ENCODE measurements around the gene ZKSCAN3.

ZKSCAN3 gene

GRCh38 chr6:28343898-28344677, 5.7 kb upstream of the ZKSCAN3 start:
- WGBS, 2 experiments, result 80 to 86% methylated on average over 1 of the region's 1 CpG
- H3K4me1 ChIP-seq (ENCODE audit: control insufficient read depth, insufficient read depth, low read length), result no peaks in the 10 kb centered on the region
- peaks cover 15% of the 10 kb centered on the region for H3K27me3 ChIP-seq (ENCODE audit: control insufficient read depth, insufficient read depth, low read length, poor library complexity, severe bottlenecking)
- H3K9me3 ChIP-seq (ENCODE audit: control insufficient read depth, low read length), result no peaks in the 10 kb centered on the region
- H3K27ac ChIP-seq (ENCODE audit: insufficient read depth, low read depth, low read length, poor library complexity, severe bottlenecking), result no peak overlapping the region
- no peak overlapping the region for H3K4me3 ChIP-seq (ENCODE audit: insufficient read depth, low read depth, low read length)
- H3K36me3 ChIP-seq (ENCODE audit: control insufficient read depth, insufficient read depth, low read length), result no peaks in the 10 kb centered on the region

- Histone ChIP-seq H3K36me3 (ENCODE audit: control insufficient read depth, insufficient read depth, low read length) (no peaks in the 10 kb centered on the region), H3K9me3 (ENCODE audit: control insufficient read depth, low read length) (no peaks in the 10 kb centered on the region), H3K27ac (ENCODE audit: insufficient read depth, low read depth, low read length, poor library complexity, severe bottlenecking) (no peak overlapping the region), H3K4me3 (ENCODE audit: insufficient read depth, low read depth, low read length) (no peak overlapping the region), H3K27me3 (ENCODE audit: control insufficient read depth, insufficient read depth, low read length, poor library complexity, severe bottlenecking) (peaks cover 15% of the 10 kb centered on the region), H3K4me1 (ENCODE audit: control insufficient read depth, insufficient read depth, low read length) (no peaks in the 10 kb centered on the region)
- WGBS, 2 experiments, result 91% methylated on average over 1 of the region's 1 CpG; no CpG with 5 or more reads in 1 of the 2 experiments
Measured at GRCh38 chr6:28345201-28345600, 4.5 kb upstream of the ZKSCAN3 start.

- Histone ChIP-seq H3K9me3 (ENCODE audit: control insufficient read depth, low read length) (no peaks in the 10 kb centered on the region), H3K27ac (ENCODE audit: insufficient read depth, low read depth, low read length, poor library complexity, severe bottlenecking) (no peak overlapping the region), H3K4me3 (ENCODE audit: insufficient read depth, low read depth, low read length) (no peak overlapping the region), H3K27me3 (ENCODE audit: control insufficient read depth, insufficient read depth, low read length, poor library complexity, severe bottlenecking) (peaks cover 15% of the 10 kb centered on the region), H3K4me1 (ENCODE audit: control insufficient read depth, insufficient read depth, low read length) (peaks cover 4% of the 10 kb centered on the region), H3K36me3 (ENCODE audit: control insufficient read depth, insufficient read depth, low read length) (no peaks in the 10 kb centered on the region)
- WGBS, 2 experiments, result 14 to 15% methylated on average over 1 of the region's 2 CpGs
Measured at GRCh38 chr6:28347119-28347518, 2.6 kb upstream of the ZKSCAN3 start.

- WGBS, 2 experiments, result 1 to 2% methylated on average over 8 of the region's 9 CpGs
- peak overlapping the region; percentile 76 for H3K4me3 ChIP-seq (ENCODE audit: insufficient read depth, low read depth, low read length)
- peaks cover 15% of the 10 kb centered on the region for H3K27me3 ChIP-seq (ENCODE audit: control insufficient read depth, insufficient read depth, low read length, poor library complexity, severe bottlenecking)
- H3K4me1 ChIP-seq (ENCODE audit: control insufficient read depth, insufficient read depth, low read length), result peaks cover 4% of the 10 kb centered on the region
- H3K36me3 ChIP-seq (ENCODE audit: control insufficient read depth, insufficient read depth, low read length), result no peaks in the 10 kb centered on the region
- no peak overlapping the region for H3K27ac ChIP-seq (ENCODE audit: insufficient read depth, low read depth, low read length, poor library complexity, severe bottlenecking)
- no peaks in the 10 kb centered on the region for H3K9me3 ChIP-seq (ENCODE audit: control insufficient read depth, low read length)
Measured at GRCh38 chr6:28349344-28349891, 329 bp upstream of the ZKSCAN3 start.

GRCh38 chr6:28351087-28351486, 1.3 kb downstream of the ZKSCAN3 start:
- peaks cover 11% of the 10 kb centered on the region for H3K27me3 ChIP-seq (ENCODE audit: control insufficient read depth, insufficient read depth, low read length, poor library complexity, severe bottlenecking)
- no peak overlapping the region for H3K4me3 ChIP-seq (ENCODE audit: insufficient read depth, low read depth, low read length)
- peaks cover 4% of the 10 kb centered on the region for H3K4me1 ChIP-seq (ENCODE audit: control insufficient read depth, insufficient read depth, low read length)
- H3K9me3 ChIP-seq (ENCODE audit: control insufficient read depth, low read length), result no peaks in the 10 kb centered on the region
- H3K36me3 ChIP-seq (ENCODE audit: control insufficient read depth, insufficient read depth, low read length), result no peaks in the 10 kb centered on the region
- WGBS, 2 experiments, result 79 to 90% methylated on average over 2 of the region's 2 CpGs
- H3K27ac ChIP-seq (ENCODE audit: insufficient read depth, low read depth, low read length, poor library complexity, severe bottlenecking), result no peak overlapping the region

- H3K36me3 ChIP-seq (ENCODE audit: control insufficient read depth, insufficient read depth, low read length), result no peaks in the 10 kb centered on the region
- H3K4me3 ChIP-seq (ENCODE audit: insufficient read depth, low read depth, low read length), result no peak overlapping the region
- 81% methylated on average over 1 of the region's 2 CpGs; no CpG with 5 or more reads in 1 of the 2 experiments for whole genome bisulfite sequencing, 2 experiments
- no peaks in the 10 kb centered on the region for H3K9me3 ChIP-seq (ENCODE audit: control insufficient read depth, low read length)
- H3K27me3 ChIP-seq (ENCODE audit: control insufficient read depth, insufficient read depth, low read length, poor library complexity, severe bottlenecking), result peaks cover 11% of the 10 kb centered on the region
- peaks cover 4% of the 10 kb centered on the region for H3K4me1 ChIP-seq (ENCODE audit: control insufficient read depth, insufficient read depth, low read length)
- no peak overlapping the region for H3K27ac ChIP-seq (ENCODE audit: insufficient read depth, low read depth, low read length, poor library complexity, severe bottlenecking)
Measured at GRCh38 chr6:28351493-28351925, 1.8 kb downstream of the ZKSCAN3 start.

- 91 to 98% methylated on average over 3 of the region's 3 CpGs for WGBS, 2 experiments
- Histone ChIP-seq H3K36me3 (ENCODE audit: control insufficient read depth, insufficient read depth, low read length) (no peaks in the 10 kb centered on the region), H3K4me3 (ENCODE audit: insufficient read depth, low read depth, low read length) (no peak overlapping the region), H3K27me3 (ENCODE audit: control insufficient read depth, insufficient read depth, low read length, poor library complexity, severe bottlenecking) (no peaks in the 10 kb centered on the region), H3K9me3 (ENCODE audit: control insufficient read depth, low read length) (no peaks in the 10 kb centered on the region), H3K4me1 (ENCODE audit: control insufficient read depth, insufficient read depth, low read length) (peaks cover 4% of the 10 kb centered on the region), H3K27ac (ENCODE audit: insufficient read depth, low read depth, low read length, poor library complexity, severe bottlenecking) (no peak overlapping the region)
Measured at GRCh38 chr6:28353356-28353755, 3.6 kb downstream of the ZKSCAN3 start.

GRCh38 chr6:28353981-28354676, 4.4 kb downstream of the ZKSCAN3 start:
- no peaks in the 10 kb centered on the region for H3K27me3 ChIP-seq (ENCODE audit: control insufficient read depth, insufficient read depth, low read length, poor library complexity, severe bottlenecking)
- H3K4me1 ChIP-seq (ENCODE audit: control insufficient read depth, insufficient read depth, low read length), result peaks cover 4% of the 10 kb centered on the region
- no peaks in the 10 kb centered on the region for H3K36me3 ChIP-seq (ENCODE audit: control insufficient read depth, insufficient read depth, low read length)
- no peak overlapping the region for H3K27ac ChIP-seq (ENCODE audit: insufficient read depth, low read depth, low read length, poor library complexity, severe bottlenecking)
- H3K4me3 ChIP-seq (ENCODE audit: insufficient read depth, low read depth, low read length), result no peak overlapping the region
- whole genome bisulfite sequencing, 2 experiments, result 96% methylated on average over 11 of the region's 11 CpGs
- H3K9me3 ChIP-seq (ENCODE audit: control insufficient read depth, low read length), result no peaks in the 10 kb centered on the region

- Histone ChIP-seq H3K27ac (ENCODE audit: insufficient read depth, low read depth, low read length, poor library complexity, severe bottlenecking) (no peak overlapping the region), H3K27me3 (ENCODE audit: control insufficient read depth, insufficient read depth, low read length, poor library complexity, severe bottlenecking) (no peaks in the 10 kb centered on the region), H3K9me3 (ENCODE audit: control insufficient read depth, low read length) (no peaks in the 10 kb centered on the region), H3K36me3 (ENCODE audit: control insufficient read depth, insufficient read depth, low read length) (no peaks in the 10 kb centered on the region), H3K4me1 (ENCODE audit: control insufficient read depth, insufficient read depth, low read length) (peaks cover 4% of the 10 kb centered on the region), H3K4me3 (ENCODE audit: insufficient read depth, low read depth, low read length) (no peak overlapping the region)
- 94 to 95% methylated on average over 10 of the region's 10 CpGs for WGBS, 2 experiments
Measured at GRCh38 chr6:28354688-28355554, 5.2 kb downstream of the ZKSCAN3 start.

Measured in ectodermal cell (in vitro differentiated cells).